GM19023 (cell line): ENCODE results near the gene HACD3.
"Not testable (repeated sequence)": the region's sequence is repeated elsewhere in the genome, so short reads cannot be mapped to it uniquely, and the experiment has no call there.

ENCODE experiments used
- ATAC-seq: cut with Tn5 transposase; IDR thresholded peaks from one replicate; pipeline ENCODE4 v1.9.1; 2021; ENCODE audit warnings: mild to moderate bottlenecking, moderate library complexity; ENCODE audit not compliant: unreplicated experiment

HACD3 gene

DNA sequence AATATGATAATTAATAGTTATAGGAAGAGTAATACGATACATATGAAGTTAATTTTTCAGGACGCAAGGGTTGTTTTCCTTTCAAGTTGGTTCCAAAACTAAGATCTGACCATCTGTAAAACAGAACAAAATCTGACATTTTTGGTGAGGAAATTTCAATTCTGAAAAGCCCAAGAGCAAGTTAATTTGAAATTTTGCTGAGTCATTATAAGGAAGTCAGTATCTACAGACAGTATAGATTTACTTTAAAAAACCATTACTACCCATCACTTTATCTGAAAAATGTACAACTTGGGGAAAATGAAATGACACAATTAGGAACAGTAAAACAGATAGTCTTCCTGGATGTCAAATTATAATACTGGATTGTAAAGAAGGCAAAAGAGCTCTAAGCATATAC lies 68.2 kb downstream of the HACD3 start:
- no peak for ATAC-seq

DNA sequence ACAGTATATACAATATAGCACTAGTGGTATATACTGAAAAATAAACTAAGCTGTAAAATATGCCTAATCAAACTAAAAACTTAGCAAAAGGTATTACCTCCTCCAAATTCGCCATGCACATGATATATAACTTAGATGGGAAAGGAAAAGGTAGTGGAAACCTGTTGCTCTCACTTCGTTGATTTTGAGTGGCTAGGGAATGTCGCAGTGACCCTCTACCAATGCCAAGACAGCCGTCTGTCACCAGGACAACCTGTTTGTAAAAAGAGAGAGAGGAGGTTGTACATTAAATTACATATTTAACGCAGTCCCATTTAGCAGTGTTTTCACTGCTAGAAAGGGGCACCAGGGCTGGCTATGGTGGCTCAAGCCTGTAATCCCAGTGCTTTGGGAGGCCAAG lies 69.4 kb downstream of the HACD3 start:
- ATAC-seq, result no peak

- ATAC-seq, result no peak
Observed at GRCh38 chr15:65603134-65603533, 72.9 kb downstream of the HACD3 start.

- no peak for ATAC-seq
Observed at GRCh38 chr15:65603559-65603958, 73.3 kb downstream of the HACD3 start.

GRCh38 chr15:65610871-65611718 lies 80.8 kb downstream of the HACD3 start, which contains the start of gene INTS14:
Gene INTS14 (minus strand): TSS chr15:65611131. CDS start chr15:65607380, 3,751 bp downstream.
- ATAC-seq, result peak; percentile 95

GRCh38 chr15:65611888-65612615 lies 81.8 kb downstream of the HACD3 start:
- ATAC-seq, result no peak

- ATAC-seq, result no peak
Observed at GRCh38 chr15:65612616-65612946, 82.3 kb downstream of the HACD3 start.

GRCh38 chr15:65612949-65613744 lies 82.9 kb downstream of the HACD3 start:
- ATAC-seq, result no peak

- ATAC-seq, result not testable (repeated sequence)
Observed at GRCh38 chr15:65615887-65616286, 85.6 kb downstream of the HACD3 start.

DNA sequence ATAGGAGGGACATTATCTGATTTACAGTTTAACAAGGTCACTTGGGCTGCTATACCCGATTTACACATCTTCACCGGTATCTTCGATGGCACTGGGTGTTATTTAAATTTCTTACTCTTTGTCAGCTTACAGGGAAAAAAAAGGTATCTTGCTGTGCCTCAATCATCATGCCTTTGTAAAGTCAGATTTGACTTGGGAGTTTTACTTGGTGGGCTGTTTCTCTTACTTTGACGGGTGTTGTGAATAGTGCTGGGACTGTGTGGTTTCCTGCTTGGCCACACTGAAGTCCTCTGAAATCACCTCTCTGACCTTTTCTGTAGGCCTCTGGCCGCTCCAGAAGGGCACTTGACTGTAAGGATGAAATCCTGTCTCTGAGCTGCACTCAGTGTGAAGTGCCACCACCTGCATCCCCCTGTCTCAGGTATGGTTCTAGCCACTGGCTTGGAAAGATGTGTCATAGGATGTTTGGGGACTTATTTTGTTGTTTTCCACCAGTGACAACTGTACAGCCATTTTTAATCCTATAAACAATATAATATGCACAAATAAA lies 88.4 kb downstream of the HACD3 start:
- ATAC-seq, result no peak

- ATAC-seq, result no peak
Observed at GRCh38 chr15:65619626-65620290, 89.5 kb downstream of the HACD3 start.

- no peak for ATAC-seq
Observed at GRCh38 chr15:65620833-65621232, 90.6 kb downstream of the HACD3 start.

DNA sequence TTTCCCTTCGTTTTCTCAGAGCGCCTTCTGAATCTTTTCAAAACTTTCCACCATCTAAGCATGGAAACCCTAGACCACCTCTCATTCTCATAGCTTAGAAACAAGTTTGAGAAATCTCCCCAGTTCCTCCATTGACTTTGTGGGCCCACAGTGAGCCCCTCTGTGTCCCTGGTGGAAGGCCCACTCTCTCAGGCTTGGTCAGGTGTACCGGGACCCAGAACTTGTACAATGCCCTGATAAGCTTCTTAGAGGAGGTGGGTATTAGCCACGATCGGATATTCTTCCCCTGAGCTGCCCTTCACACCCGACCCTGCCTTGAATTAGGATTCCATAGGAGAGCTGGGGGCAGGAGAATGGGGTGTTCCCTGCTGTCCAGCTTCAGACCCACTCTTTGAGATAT lies 91.4 kb downstream of the HACD3 start, which contains the start of gene SLC24A1:
SLC24A1 (plus strand) TSS at position 301 of the 400 bp plus-strand sequence. CDS start 2,143 bp downstream, outside the sequence.
- no peak for ATAC-seq

DNA sequence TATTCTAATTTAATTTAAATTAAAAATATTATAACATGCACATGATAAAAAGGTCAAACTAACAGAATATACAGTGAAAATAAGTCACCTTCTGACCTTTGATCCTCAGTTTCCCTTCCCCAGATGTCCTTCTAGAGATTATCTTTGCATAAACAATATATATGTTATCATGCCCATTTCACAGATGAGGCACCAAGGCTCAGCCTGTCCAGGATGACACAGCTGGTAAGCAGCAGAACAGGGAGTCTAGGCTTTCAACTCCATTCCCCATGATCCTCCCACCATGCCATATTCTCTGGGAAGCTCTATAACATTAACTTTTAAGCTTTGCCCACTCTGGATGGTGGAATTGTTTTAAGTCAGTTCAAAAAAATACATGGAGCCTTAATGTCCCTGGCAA lies 92.8 kb downstream of the HACD3 start:
- no peak for ATAC-seq

GRCh38 chr15:65626856-65627255 lies 96.6 kb downstream of the HACD3 start:
- ATAC-seq, result no peak
